ENCODE measurements around the gene BEND3.
"Not testable (repeated sequence)": the region's sequence is repeated elsewhere in the genome, so short reads cannot be mapped to it uniquely, and the experiment has no call there.

BEND3 gene

DNA sequence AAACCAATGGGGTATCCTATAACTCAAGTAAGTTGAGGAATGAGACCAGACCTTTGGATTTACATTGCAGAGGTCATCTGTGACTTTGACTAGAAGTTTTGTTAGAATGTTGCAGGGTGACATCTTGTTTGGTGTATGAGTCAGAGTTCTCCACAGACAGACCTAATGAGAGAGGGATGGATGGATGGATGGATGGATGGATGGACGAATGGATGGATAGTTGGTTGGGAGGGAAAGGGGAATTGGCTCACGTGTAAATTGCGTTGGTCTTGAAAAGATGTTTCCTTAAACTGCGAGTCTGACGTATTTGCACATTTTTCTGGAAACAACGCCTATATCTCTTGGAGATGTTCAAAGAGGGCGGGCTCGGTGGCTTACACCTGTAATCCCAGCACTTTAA is 88.3 kb downstream of the BEND3 start:
- no peak for DNase-seq

DNA sequence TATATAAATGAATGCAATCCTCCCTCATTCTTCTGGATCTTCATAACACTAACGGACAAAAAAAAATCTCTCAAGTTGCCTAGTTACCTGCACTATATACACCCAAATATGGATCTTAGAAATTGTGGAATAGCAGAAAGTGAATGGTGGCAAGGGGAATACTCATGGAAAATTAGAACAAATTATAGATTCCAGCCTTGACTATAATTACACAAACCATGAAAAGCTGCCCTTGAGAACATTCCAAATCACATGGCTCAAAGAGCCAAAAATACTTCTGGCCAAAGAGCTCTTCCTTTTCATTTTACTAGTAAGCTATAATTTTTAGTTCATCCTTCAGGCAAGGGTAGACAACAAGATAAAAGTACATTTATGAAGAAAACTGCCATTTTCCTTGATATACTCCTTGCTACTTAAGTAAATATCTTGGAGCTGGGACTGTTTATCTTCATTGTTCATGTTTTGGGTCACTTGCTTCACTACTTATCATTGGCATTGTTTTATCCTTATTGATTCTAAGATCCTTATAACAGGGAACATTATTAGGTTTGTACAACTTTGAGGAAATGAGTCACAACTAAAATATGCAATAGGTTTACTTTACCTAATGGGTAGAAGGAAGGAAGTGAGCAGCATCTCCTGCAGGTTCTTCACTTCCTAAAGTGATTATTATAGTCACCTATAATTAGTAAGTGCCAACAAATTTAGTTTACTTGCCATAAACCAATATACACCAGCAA is 93.7 kb downstream of the BEND3 start:
- no peak for DNase-seq

DNA sequence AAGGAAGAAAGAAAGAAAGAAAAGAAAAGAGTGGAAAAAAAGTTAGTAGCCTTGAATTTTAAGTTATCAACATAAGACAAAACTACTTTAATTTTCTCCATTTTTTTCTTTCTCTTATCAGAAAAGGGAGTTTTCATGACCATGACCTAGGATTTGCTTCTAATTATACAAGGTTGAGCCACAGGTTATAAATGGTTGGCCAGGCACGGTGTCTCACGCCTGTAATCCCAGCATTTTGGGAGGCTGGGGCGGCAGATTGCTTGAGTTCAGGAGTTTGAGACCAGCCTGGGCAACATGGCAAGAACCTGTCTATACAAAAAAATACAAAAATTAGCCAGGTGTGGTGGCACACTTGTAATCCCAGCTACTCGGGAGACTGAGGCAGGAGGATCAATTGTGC is 95.1 kb downstream of the BEND3 start:
- no peak for DNase-seq

DNA sequence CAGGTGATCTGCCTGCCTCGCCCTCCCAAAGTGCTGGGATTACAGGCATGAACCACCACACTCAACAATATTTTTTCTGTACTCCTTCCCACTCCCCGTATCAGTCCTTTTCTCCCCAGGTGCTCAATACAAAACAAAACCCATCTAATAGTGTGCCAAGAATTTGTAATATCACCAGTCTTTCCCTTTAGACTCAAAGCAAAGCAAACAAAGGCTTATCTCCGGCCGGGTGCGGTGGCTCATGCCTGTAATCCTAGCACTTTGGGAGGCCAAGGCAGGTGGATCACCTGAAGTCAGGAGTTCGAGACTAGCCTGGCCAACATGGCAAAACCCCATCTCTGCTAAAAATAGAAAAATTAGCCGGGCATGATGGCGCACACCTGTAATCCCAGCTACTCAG is 95.7 kb downstream of the BEND3 start:
- DNase-seq = not testable (repeated sequence)

DNA sequence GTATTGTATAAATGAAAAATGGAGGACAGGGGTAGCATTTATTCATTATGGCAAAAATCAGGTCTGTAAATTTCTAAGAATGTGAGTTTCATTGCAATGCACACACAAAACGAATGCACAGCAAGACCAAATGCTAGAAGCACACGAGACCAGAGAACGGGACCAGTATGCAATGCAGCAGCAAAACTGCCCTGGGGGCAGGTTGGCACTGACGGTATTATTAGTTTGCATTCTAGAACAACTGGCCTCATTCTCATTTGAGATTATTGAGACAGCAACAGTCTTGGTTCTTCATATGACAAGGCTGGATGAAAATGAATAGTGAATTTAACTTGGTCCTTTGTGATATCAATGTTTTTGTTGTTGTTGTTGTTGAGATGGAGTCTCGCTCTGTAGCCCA is 96.3 kb downstream of the BEND3 start:
- no peak for DNase-seq

Data from stimulated activated naive CD4-positive, alpha-beta T cell treated with Interleukin-2 at 50 U/mL for 16 hours (primary cell).